ENCODE measurements around the gene LTBP3. TPM values are rescaled to one million over a fixed set of nuclear protein-coding genes. Genes with fewer than 3 reads are reported as not detected.

The LTBP3 gene
- total and polyA plus RNA-seq, 2 of the 13 experiments (the other 11 are each of a cell fraction or from before 2014, with no cell fraction given): 12.2 to 68.1 TPM

DNA sequence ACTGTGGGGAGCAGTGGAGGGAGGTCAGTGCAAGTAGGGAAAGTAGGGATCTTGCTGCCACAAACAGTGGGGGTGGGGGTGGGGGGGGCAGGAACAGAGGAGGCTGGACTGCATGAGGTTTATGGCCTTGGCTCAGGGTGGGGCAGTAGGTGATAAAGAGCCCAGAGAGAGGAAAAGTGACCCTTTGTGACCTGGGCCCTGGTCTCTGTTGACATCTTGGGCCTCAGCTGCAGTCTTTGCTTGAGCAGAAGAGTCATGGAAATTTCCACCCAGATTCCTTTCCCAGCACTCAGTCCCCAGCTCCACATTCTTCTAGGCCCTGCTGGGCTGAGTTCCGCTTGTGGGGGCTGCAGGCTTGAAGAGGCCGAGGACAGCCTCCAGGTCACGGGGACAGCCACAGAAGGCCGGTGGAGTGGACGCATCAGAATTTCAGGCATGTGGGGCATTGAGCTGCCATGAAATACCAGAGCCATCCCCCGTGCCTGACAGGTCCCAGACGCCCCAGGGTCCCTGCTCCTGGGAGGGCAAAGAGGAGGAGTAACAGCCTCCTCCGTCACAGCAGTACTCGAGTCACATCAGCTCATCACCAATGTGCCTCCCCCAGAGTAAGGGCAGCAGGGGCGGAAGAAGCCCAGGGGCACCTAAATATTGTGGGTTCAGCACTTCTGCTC lies 69.0 kb downstream of the LTBP3 start (continued):
- TF ChIP-seq TBX3 (IDR thresholded peaks at IDR 0.05; ENCODE audit: borderline replicate concordance): no peak
- TF ChIP-seq HNRNPLL (IDR thresholded peaks at IDR 0.05; ENCODE audit: low read depth, low read length, poor library complexity, severe bottlenecking): no peak
- TF ChIP-seq, protein P1, sequence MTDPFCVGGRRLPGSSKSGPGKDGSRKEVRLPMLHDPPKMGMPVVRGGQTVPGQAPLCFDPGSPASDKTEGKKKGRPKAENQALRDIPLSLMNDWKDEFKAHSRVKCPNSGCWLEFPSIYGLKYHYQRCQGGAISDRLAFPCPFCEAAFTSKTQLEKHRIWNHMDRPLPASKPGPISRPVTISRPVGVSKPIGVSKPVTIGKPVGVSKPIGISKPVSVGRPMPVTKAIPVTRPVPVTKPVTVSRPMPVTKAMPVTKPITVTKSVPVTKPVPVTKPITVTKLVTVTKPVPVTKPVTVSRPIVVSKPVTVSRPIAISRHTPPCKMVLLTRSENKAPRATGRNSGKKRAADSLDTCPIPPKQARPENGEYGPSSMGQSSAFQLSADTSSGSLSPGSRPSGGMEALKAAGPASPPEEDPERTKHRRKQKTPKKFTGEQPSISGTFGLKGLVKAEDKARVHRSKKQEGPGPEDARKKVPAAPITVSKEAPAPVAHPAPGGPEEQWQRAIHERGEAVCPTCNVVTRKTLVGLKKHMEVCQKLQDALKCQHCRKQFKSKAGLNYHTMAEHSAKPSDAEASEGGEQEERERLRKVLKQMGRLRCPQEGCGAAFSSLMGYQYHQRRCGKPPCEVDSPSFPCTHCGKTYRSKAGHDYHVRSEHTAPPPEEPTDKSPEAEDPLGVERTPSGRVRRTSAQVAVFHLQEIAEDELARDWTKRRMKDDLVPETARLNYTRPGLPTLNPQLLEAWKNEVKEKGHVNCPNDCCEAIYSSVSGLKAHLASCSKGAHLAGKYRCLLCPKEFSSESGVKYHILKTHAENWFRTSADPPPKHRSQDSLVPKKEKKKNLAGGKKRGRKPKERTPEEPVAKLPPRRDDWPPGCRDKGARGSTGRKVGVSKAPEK (CRISPR knock-in tag; IDR thresholded peaks at IDR 0.05; ENCODE audit: borderline replicate concordance): no peak
- no peak for TF ChIP-seq MLLT10 (CRISPR knock-in tag; IDR thresholded peaks at IDR 0.05)
- no peak for TF ChIP-seq ZNF256 (CRISPR knock-in tag; conservative IDR thresholded peaks at IDR 0.05)
- TF ChIP-seq GPN1 (CRISPR knock-in tag; IDR thresholded peaks at IDR 0.05; ENCODE audit: borderline replicate concordance): no peak
- no peak for TF ChIP-seq WIZ (CRISPR knock-in tag; IDR thresholded peaks at IDR 0.05)
- no peak for TF ChIP-seq ZNF343 (CRISPR knock-in tag; IDR thresholded peaks at IDR 0.05)
- TF ChIP-seq, protein P2, sequence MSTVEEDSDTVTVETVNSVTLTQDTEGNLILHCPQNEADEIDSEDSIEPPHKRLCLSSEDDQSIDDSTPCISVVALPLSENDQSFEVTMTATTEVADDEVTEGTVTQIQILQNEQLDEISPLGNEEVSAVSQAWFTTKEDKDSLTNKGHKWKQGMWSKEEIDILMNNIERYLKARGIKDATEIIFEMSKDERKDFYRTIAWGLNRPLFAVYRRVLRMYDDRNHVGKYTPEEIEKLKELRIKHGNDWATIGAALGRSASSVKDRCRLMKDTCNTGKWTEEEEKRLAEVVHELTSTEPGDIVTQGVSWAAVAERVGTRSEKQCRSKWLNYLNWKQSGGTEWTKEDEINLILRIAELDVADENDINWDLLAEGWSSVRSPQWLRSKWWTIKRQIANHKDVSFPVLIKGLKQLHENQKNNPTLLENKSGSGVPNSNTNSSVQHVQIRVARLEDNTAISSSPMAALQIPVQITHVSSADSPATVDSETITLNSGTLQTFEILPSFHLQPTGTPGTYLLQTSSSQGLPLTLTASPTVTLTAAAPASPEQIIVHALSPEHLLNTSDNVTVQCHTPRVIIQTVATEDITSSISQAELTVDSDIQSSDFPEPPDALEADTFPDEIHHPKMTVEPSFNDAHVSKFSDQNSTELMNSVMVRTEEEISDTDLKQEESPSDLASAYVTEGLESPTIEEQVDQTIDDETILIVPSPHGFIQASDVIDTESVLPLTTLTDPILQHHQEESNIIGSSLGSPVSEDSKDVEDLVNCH (CRISPR knock-in tag; IDR thresholded peaks at IDR 0.05): no peak
- TF ChIP-seq CBX1 (IDR thresholded peaks at IDR 0.05; ENCODE audit: low read depth): no peak
- no peak for TF ChIP-seq ZNF891 (CRISPR knock-in tag; IDR thresholded peaks at IDR 0.05)
- TF ChIP-seq BORCS8-MEF2B (CRISPR knock-in tag; IDR thresholded peaks at IDR 0.05): peak; percentile 31; the same call in 1 of the 2 replicates
- no peak for TF ChIP-seq ZNF557 (CRISPR knock-in tag; IDR thresholded peaks at IDR 0.05)
- TF ChIP-seq, protein P3, sequence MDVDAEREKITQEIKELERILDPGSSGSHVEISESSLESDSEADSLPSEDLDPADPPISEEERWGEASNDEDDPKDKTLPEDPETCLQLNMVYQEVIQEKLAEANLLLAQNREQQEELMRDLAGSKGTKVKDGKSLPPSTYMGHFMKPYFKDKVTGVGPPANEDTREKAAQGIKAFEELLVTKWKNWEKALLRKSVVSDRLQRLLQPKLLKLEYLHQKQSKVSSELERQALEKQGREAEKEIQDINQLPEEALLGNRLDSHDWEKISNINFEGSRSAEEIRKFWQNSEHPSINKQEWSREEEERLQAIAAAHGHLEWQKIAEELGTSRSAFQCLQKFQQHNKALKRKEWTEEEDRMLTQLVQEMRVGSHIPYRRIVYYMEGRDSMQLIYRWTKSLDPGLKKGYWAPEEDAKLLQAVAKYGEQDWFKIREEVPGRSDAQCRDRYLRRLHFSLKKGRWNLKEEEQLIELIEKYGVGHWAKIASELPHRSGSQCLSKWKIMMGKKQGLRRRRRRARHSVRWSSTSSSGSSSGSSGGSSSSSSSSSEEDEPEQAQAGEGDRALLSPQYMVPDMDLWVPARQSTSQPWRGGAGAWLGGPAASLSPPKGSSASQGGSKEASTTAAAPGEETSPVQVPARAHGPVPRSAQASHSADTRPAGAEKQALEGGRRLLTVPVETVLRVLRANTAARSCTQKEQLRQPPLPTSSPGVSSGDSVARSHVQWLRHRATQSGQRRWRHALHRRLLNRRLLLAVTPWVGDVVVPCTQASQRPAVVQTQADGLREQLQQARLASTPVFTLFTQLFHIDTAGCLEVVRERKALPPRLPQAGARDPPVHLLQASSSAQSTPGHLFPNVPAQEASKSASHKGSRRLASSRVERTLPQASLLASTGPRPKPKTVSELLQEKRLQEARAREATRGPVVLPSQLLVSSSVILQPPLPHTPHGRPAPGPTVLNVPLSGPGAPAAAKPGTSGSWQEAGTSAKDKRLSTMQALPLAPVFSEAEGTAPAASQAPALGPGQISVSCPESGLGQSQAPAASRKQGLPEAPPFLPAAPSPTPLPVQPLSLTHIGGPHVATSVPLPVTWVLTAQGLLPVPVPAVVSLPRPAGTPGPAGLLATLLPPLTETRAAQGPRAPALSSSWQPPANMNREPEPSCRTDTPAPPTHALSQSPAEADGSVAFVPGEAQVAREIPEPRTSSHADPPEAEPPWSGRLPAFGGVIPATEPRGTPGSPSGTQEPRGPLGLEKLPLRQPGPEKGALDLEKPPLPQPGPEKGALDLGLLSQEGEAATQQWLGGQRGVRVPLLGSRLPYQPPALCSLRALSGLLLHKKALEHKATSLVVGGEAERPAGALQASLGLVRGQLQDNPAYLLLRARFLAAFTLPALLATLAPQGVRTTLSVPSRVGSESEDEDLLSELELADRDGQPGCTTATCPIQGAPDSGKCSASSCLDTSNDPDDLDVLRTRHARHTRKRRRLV (CRISPR knock-in tag; IDR thresholded peaks at IDR 0.05): no peak
- TF ChIP-seq MBNL3 (CRISPR knock-in tag; conservative IDR thresholded peaks at IDR 0.05): no peak
- TF ChIP-seq STAG1 (CRISPR knock-in tag; IDR thresholded peaks at IDR 0.05): no peak
- TF ChIP-seq POLR2G (IDR thresholded peaks at IDR 0.05; ENCODE audit: low read depth, low read length): no peak; the same call in 1 of the 2 replicates
- no peak for TF ChIP-seq U2AF1 (optimal IDR thresholded peaks at IDR 0.05; ENCODE audit: low read depth, low read length)
- TF ChIP-seq, protein P4, sequence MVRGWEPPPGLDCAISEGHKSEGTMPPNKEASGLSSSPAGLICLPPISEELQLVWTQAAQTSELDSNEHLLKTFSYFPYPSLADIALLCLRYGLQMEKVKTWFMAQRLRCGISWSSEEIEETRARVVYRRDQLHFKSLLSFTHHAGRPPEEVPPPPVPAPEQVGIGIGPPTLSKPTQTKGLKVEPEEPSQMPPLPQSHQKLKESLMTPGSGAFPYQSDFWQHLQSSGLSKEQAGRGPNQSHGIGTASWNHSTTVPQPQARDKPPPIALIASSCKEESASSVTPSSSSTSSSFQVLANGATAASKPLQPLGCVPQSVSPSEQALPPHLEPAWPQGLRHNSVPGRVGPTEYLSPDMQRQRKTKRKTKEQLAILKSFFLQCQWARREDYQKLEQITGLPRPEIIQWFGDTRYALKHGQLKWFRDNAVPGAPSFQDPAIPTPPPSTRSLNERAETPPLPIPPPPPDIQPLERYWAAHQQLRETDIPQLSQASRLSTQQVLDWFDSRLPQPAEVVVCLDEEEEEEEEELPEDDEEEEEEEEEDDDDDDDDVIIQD (CRISPR knock-in tag; IDR thresholded peaks at IDR 0.05; ENCODE audit: low read depth): no peak
